Uterine smooth muscle cell (primary cell): ENCODE data around the gene NAA25. TPM values are rescaled to one million over a fixed set of nuclear protein-coding genes. Genes with fewer than 3 reads are reported as not detected.

Experiments used
- total RNA-seq: library from RNA; depleted of rRNA; stranded (reverse); fragments of >200 nt; gene quantifications from 2 replicates; pipeline ENCODE4 v1.2.3, GENCODE V29; 2014

NAA25 gene
- total RNA-seq: 22.9 and 38.6 TPM in 2 replicates

DNA sequence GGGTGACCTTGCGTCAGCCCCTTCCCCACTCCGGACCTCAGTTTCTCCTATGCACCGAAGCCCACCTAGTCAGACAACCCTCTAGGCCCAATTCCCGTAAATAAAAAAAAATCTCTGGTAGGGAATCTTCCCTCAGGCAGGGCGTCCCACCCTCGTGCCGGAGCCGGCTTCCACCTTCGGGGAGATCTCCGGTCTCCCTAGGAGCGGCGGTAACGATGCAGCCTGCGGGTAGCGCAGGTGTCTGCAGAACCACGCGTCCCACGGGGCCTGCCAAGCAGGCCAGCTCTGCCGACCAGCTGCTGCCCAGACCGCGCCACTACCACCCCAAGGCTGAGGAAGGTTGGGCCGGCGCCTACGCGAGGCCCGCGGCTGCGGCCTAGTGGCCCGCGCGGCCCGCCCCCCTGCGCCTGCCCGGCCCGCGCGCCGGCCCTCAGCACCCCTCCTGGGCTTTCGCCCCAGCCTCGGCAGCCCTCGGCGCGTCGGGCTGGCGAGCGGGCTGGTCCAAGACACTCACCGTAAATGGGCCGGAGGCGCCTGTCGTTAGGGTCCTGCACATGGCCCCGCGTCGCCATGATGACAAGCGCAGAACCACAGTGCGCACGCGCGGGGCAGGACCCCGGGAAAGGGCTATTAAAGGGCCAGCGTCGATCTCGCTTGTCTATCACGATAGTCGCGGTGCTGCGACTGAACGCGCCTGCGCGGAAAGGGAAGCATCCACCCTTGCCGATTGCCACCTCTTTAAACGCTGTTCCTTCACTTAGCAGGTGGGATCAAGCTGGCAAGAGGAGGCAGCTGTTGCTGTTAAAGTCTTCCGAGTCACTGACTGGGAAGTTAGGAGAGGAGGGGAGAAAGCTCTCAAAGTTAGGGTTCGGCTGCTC, at the start of gene NAA25:
NAA25 (minus strand) TSS at position 582 of the 878 bp plus-strand sequence; CDS start at position 572, 10 bp downstream.

GRCh38 chr12:112125250-112125999, 16.8 kb upstream of the NAA25 start, which contains the start of gene TRAFD1:
Gene TRAFD1, plus strand, starts transcription at chr12:112125560. Its CDS starts 4,963 bp downstream, at chr12:112130523.

GRCh38 chr12:112012775-112013600, 95.6 kb downstream of the NAA25 start, which contains the start of the genes ERP29 and TMEM116:
Gene ERP29, plus strand, starts transcription at chr12:112013426. Its CDS starts 40 bp downstream, at chr12:112013466.
Gene TMEM116, minus strand, starts transcription at chr12:112013165. Its CDS starts 7,895 bp downstream, at chr12:112005270.

Other genes starting within 250 kb of the NAA25 start
- 11.2 and 14.9 TPM in 2 replicates for gene TMEM116, start 95.6 kb downstream of the NAA25 start, total RNA-seq
- gene ERP29, start 95.4 kb downstream of the NAA25 start, total RNA-seq: 65.2 and 122 TPM in 2 replicates
- gene TRAFD1, start 16.8 kb upstream of the NAA25 start, total RNA-seq: 41.0 and 54.9 TPM in 2 replicates